Caco-2 (cell line): ENCODE data around the gene TMA16. TPM values are rescaled to one million over a fixed set of nuclear protein-coding genes. Genes with fewer than 3 reads are reported as not detected.

ENCODE experiments used
- BruUV-seq: library from RNA; stranded (reverse); fragments of 400-500 nt; replicated peaks from 2 replicates; lab custom pipeline; 2021; lab: Mats Ljungman, UMichigan
- CTCF ChIA-PET: fragments of 300-600 bp; sonication (Branson Sonifier 250); formaldehyde crosslinking; loops from one replicate; lab custom pipeline; 2022; ENCODE audit warnings: antibody characterized with exemption; lab: Charles Lee
- POLR2A ChIA-PET: fragments of 300-600 bp; sonication (Branson Sonifier 250); formaldehyde crosslinking; loops from one replicate; lab custom pipeline; 2022; ENCODE audit warnings: antibody characterized with exemption; lab: Charles Lee
- DNase-seq, 2 experiments: peaks; one replicate each; pipeline versions ENCODE4 v3.0.0 to v3.0.0-alpha.2; 2020 to 2022
- H3K27me3 ChIP-seq: replicated peaks from 2 replicates; pipeline ENCODE4 v1.6.0; 2011; ENCODE audit warnings: low read length; ENCODE audit not compliant: control insufficient read depth, insufficient read depth
- H3K36me3 ChIP-seq: 2 replicates; pipeline ENCODE4 v1.5.1; 2011; ENCODE audit warnings: low read length; ENCODE audit not compliant: control insufficient read depth, insufficient read depth
- H3K4me1 ChIP-seq: fragments of 250-450 bp; sonication (Bioruptor Pico); 2 replicates; pipeline ENCODE4 v1.5.1; 2020; ENCODE audit warnings: mild to moderate bottlenecking
- H3K4me3 ChIP-seq: 2 replicates; pipeline ENCODE4 v1.5.1; 2011; ENCODE audit warnings: low read depth, mild to moderate bottlenecking, control low read depth, low read length
- H3K9me3 ChIP-seq: fragments of 250-450 bp; sonication (Bioruptor Pico); 2 replicates; pipeline ENCODE4 v1.5.1; 2020; ENCODE audit warnings: mild to moderate bottlenecking, moderate library complexity
- H3K27ac Mint-ChIP-seq: one replicate; pipeline ENCODE4 v1.8.0; 2022; ENCODE audit warnings: mixed read lengths; ENCODE audit not compliant: unreplicated experiment
- H3K27me3 Mint-ChIP-seq: one replicate; pipeline ENCODE4 v1.8.0; 2022; ENCODE audit warnings: mixed read lengths; ENCODE audit not compliant: insufficient read depth, unreplicated experiment
- H3K36me3 Mint-ChIP-seq: one replicate; pipeline ENCODE4 v1.8.0; 2022; ENCODE audit warnings: mild to moderate bottlenecking, mixed read lengths; ENCODE audit not compliant: insufficient read depth, unreplicated experiment
- H3K4me1 Mint-ChIP-seq: one replicate; pipeline ENCODE4 v1.8.0; 2022; ENCODE audit warnings: low read depth, mixed read lengths; ENCODE audit not compliant: unreplicated experiment
- H3K4me3 Mint-ChIP-seq: one replicate; pipeline ENCODE4 v1.8.0; 2022; ENCODE audit warnings: mild to moderate bottlenecking, moderate library complexity, mixed read lengths; ENCODE audit not compliant: unreplicated experiment
- H3K9me3 Mint-ChIP-seq: one replicate; pipeline ENCODE4 v1.8.0; 2022; ENCODE audit warnings: mixed read lengths; ENCODE audit not compliant: unreplicated experiment
- intact Hi-C: fragments of 100-400 bp; cut with micrococcal nuclease; formaldehyde crosslinking; loops from one replicate; pipeline ENCODE4 v1.10.0; 2022; ENCODE audit not compliant: unreplicated experiment
- total RNA-seq: library from RNA; stranded (reverse); gene quantifications from 2 replicates; pipeline ENCODE4 v1.2.3, GENCODE V29; 2022
- TF ChIP-seq, protein P1 (sequence below), 2 experiments: fragments of 200-600 bp in 1 of 2; IDR thresholded peaks; 1 replicate in 1 of 2; 2 replicates in 1 of 2; pipeline versions ENCODE4 v1.5.1 to v1.8.0; 2011 to 2022; ENCODE audit warnings: antibody characterized with exemption in 1 of 2, control low read depth in 1 of 2, inconsistent platforms in 1 of 2, low read depth in 1 of 2, low read length in 1 of 2, mild to moderate bottlenecking in 1 of 2, moderate library complexity in 1 of 2; ENCODE audit not compliant: insufficient read depth in 1 of 2, severe bottlenecking in 1 of 2, unreplicated experiment in 1 of 2

TMA16 gene
- total RNA-seq, 1 experiment from 2014 or later, result 31.1 TPM

DNA sequence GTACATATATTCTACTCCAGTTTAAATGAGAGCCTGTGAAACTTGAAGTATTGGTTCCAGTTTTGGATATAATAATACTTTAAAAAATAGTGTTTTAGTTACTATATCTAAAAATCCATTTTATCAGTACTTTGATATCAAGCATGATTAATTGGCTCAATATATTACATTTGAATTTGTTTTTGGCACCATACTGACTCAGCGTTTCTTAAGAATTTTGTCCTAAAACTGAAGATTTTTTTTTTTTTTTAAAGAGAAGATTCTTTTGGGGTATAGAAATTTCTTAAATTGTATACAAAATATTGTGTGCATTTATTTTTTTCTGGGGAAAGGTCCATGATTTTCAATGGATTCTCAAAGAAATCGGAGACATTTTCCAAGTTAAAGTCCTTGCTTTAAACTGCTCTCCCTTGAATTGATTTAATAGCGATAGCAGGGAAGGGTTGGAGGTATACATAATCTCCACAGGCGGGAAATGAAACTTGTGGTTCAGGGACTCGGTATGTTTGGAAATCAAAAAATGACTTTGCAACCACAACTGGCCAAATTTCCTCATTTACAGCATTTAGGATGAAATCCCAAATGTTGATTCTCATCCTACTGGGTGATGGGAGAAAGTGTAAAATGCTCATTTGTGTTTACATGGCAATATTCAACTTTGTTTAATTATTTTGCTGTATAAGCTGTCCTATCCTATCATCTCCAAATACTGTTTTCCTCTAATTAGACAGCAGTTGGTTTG lies 62.3 kb downstream of the TMA16 start:
- H3K4me3 Mint-ChIP-seq, result no peak overlapping the region
- H3K9me3 Mint-ChIP-seq, result no peaks in the 10 kb centered on the region
- ChIA-PET CTCF (interaction anchor here (1.0 to 1.4 kb wide), 5 partner anchors 62 to 456 kb away, joined by 3 to 5 read pairs (median 4); partner anchors contain the start of gene TMA16), POLR2A (no interaction called here)
- Histone ChIP-seq H3K4me3 (no peak overlapping the region), H3K27me3 (no peaks in the 10 kb centered on the region), H3K9me3 (no peaks in the 10 kb centered on the region), H3K36me3 (no peaks in the 10 kb centered on the region), H3K4me1 (no peaks in the 10 kb centered on the region)
- H3K36me3 Mint-ChIP-seq, result no peaks in the 10 kb centered on the region
- TF ChIP-seq, protein P1, sequence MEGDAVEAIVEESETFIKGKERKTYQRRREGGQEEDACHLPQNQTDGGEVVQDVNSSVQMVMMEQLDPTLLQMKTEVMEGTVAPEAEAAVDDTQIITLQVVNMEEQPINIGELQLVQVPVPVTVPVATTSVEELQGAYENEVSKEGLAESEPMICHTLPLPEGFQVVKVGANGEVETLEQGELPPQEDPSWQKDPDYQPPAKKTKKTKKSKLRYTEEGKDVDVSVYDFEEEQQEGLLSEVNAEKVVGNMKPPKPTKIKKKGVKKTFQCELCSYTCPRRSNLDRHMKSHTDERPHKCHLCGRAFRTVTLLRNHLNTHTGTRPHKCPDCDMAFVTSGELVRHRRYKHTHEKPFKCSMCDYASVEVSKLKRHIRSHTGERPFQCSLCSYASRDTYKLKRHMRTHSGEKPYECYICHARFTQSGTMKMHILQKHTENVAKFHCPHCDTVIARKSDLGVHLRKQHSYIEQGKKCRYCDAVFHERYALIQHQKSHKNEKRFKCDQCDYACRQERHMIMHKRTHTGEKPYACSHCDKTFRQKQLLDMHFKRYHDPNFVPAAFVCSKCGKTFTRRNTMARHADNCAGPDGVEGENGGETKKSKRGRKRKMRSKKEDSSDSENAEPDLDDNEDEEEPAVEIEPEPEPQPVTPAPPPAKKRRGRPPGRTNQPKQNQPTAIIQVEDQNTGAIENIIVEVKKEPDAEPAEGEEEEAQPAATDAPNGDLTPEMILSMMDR (IDR thresholded peaks at IDR 0.05; ENCODE audit: insufficient read depth in 1 of 2, low read depth in 1 of 2, low read length in 1 of 2, severe bottlenecking in 1 of 2, unreplicated experiment in 1 of 2), result no peak
- intact Hi-C loops, result loop anchor here (1.0 to 5.0 kb wide), 3 partner anchors 45 to 1190 kb away; no protein-coding TSS in a partner anchor
- BruUV-seq, result no TSS peak
- no peaks in the 10 kb centered on the region for H3K4me1 Mint-ChIP-seq
- no peak overlapping the region for H3K27ac Mint-ChIP-seq
- no peak for DNase-seq
- peaks cover 4% of the 10 kb centered on the region for H3K27me3 Mint-ChIP-seq

DNA sequence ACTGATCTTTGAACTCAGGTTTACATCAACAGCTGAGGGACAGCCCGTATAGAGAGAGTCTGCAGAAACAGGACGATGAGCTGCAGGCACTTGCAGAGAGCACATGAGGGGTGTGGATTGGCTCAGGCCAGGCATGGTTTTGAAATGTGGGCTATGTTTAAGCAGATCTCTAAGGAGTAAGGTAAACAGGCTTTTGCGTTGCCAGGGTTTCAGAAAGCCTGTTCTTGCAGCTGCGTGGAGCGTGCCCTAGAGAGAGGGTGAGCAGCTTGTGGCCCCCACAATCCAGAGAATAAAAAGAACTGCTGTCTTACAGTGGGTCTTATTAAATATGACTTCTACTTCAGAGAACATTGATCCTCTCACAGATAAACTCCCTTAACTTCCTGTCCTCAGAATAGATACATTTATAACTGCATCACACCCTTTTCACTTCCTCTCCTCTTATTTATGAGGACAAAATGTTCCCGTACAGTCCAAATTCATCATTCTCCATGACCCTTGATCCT lies 64.1 kb downstream of the TMA16 start:
- Mint-ChIP-seq H3K9me3 (no peaks in the 10 kb centered on the region), H3K36me3 (no peaks in the 10 kb centered on the region), H3K27ac (no peak overlapping the region), H3K4me3 (no peak overlapping the region), H3K27me3 (peaks cover 4% of the 10 kb centered on the region), H3K4me1 (no peaks in the 10 kb centered on the region)
- H3K36me3 ChIP-seq, result no peaks in the 10 kb centered on the region
- H3K9me3 ChIP-seq, result no peaks in the 10 kb centered on the region
- no peaks in the 10 kb centered on the region for H3K4me1 ChIP-seq
- DNase-seq, result no peak
- CTCF ChIA-PET, result interaction anchor here (0.7 kb wide), 1 partner anchor 114 kb away, joined by 3 read pairs; no protein-coding TSS in a partner anchor
- BruUV-seq, result no TSS peak
- POLR2A ChIA-PET, result no interaction called here
- no peaks in the 10 kb centered on the region for H3K27me3 ChIP-seq
- intact Hi-C loops, result loop anchor here (5.0 kb wide), 2 partner anchors 44 to 1189 kb away; no protein-coding TSS in a partner anchor
- TF ChIP-seq, protein P1 (IDR thresholded peaks at IDR 0.05; ENCODE audit: insufficient read depth in 1 of 2, low read depth in 1 of 2, low read length in 1 of 2, severe bottlenecking in 1 of 2, unreplicated experiment in 1 of 2), result no peak
- H3K4me3 ChIP-seq, result no peak overlapping the region

DNA sequence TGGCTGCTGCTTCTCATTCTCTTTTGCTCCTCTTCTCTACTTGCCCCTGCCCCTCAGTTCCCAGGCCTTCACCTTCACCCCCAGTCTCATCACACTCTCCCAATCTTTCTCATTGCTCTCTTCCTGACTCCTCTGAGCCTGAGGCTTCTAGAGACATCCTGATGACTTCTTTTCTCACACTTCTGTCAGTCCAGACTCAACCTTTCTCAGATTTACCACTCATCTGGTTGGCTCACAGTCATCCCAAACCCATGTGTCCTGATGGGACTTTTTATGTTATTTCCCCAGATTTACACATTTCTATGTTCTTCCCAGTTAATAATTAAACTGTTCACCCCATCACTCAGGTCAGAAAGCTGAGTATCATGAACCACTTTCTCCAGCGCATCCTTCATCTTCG lies 68.0 kb downstream of the TMA16 start:
- no TSS peak for BruUV-seq
- POLR2A ChIA-PET, result no interaction called here
- H3K4me1 Mint-ChIP-seq, result no peaks in the 10 kb centered on the region

More for the DNA sequence above, 68.0 kb downstream of the TMA16 start:
- peaks cover 4% of the 10 kb centered on the region for H3K27me3 Mint-ChIP-seq
- CTCF ChIA-PET, result no interaction called here
- H3K4me3 Mint-ChIP-seq, result no peak overlapping the region
- TF ChIP-seq, protein P1 (IDR thresholded peaks at IDR 0.05; ENCODE audit: insufficient read depth in 1 of 2, low read depth in 1 of 2, low read length in 1 of 2, severe bottlenecking in 1 of 2, unreplicated experiment in 1 of 2), result no peak
- Histone ChIP-seq H3K36me3 (no peaks in the 10 kb centered on the region), H3K4me3 (no peak overlapping the region), H3K27me3 (no peaks in the 10 kb centered on the region), H3K9me3 (no peaks in the 10 kb centered on the region), H3K4me1 (no peaks in the 10 kb centered on the region)
- no peaks in the 10 kb centered on the region for H3K9me3 Mint-ChIP-seq
- H3K27ac Mint-ChIP-seq, result no peak overlapping the region
- no peak for DNase-seq
- no peaks in the 10 kb centered on the region for H3K36me3 Mint-ChIP-seq
- intact Hi-C loops, result no loop called here
